Measurements from ENCODE around the gene TSPY9. TPM values are rescaled to one million over a fixed set of nuclear protein-coding genes. Genes with fewer than 3 reads are reported as not detected.

TSPY9 gene
- total and polyA plus RNA-seq, 2 of the 8 experiments (the other 6 are each of a cell fraction or from before 2014, with no cell fraction given) = not detected

Other genes with a start within 250 kb of the TSPY9 start
- gene TSPY4, start 149.8 kb upstream of the TSPY9 start, total RNA-seq (2021; fragmentation: NEBNext Ultra II Directional; extraction: Animal tissue kit (Norgen Biotek cat#: 25700)) = not detected in 2 replicates
- not detected in 2 replicates for gene TSPY4, start 149.8 kb upstream of the TSPY9 start, polyA plus RNA-seq (2011; rRNA removed)
- not detected in 2 replicates for gene TSPY8, start 129.5 kb upstream of the TSPY9 start, total RNA-seq (2021; fragmentation: NEBNext Ultra II Directional; extraction: Animal tissue kit (Norgen Biotek cat#: 25700))
- not detected in 2 replicates for gene TSPY8, start 129.5 kb upstream of the TSPY9 start, polyA plus RNA-seq (2011; rRNA removed)
- gene TSPY3, start 88.8 kb upstream of the TSPY9 start, total RNA-seq (2021; fragmentation: NEBNext Ultra II Directional; extraction: Animal tissue kit (Norgen Biotek cat#: 25700)) = not detected in 2 replicates
- not detected in 2 replicates for gene TSPY3, start 88.8 kb upstream of the TSPY9 start, polyA plus RNA-seq (2011; rRNA removed)
- gene TSPY1, start 20.3 kb upstream of the TSPY9 start, total RNA-seq (2021; fragmentation: NEBNext Ultra II Directional; extraction: Animal tissue kit (Norgen Biotek cat#: 25700)) = not detected in 2 replicates
- gene TSPY1, start 20.3 kb upstream of the TSPY9 start, polyA plus RNA-seq (2011; rRNA removed) = not detected in 2 replicates
- not detected in 2 replicates for gene TSPY10, start 40.6 kb downstream of the TSPY9 start, total RNA-seq (2021; fragmentation: NEBNext Ultra II Directional; extraction: Animal tissue kit (Norgen Biotek cat#: 25700))
- gene TSPY10, start 40.6 kb downstream of the TSPY9 start, polyA plus RNA-seq (2011; rRNA removed) = not detected in 2 replicates